Amniotic stem cell (primary cell): ENCODE data around the gene TMEM69.
"Not testable (repeated sequence)": the region's sequence is repeated elsewhere in the genome, so short reads cannot be mapped to it uniquely, and the experiment has no call there.

ENCODE experiments used
- DNase-seq: peaks from one replicate; lab custom pipeline; 2025; lab: John Stamatoyannopoulos, UW

Gene TMEM69

GRCh38 chr1:45678489-45678888, 9.5 kb upstream of the TMEM69 start:
- no peak for DNase-seq

DNA sequence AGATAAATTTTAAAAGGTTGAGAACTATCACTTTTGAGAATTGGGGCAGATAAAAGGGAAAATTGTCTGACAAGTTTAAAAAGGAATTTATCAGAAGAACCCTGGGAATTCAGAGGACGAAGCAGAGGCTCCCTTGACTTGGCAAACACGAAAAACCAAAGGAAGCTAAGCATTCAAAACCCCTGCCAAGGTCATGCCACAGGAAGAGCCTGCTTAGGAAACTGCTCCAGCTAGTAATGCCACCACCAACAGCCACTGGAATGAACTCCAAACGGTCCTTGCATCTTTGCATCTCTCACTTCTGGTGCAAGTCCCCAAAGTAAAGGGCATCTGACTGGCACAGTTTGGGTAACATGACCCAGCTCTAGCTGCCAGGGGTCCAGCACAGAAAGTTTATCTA, 8.9 kb upstream of the TMEM69 start:
- DNase-seq, result no peak

GRCh38 chr1:45682942-45683341, 5.0 kb upstream of the TMEM69 start:
- DNase-seq, result no peak

- DNase-seq, result no peak
Observed at GRCh38 chr1:45684402-45684801, 3.6 kb upstream of the TMEM69 start.

DNA sequence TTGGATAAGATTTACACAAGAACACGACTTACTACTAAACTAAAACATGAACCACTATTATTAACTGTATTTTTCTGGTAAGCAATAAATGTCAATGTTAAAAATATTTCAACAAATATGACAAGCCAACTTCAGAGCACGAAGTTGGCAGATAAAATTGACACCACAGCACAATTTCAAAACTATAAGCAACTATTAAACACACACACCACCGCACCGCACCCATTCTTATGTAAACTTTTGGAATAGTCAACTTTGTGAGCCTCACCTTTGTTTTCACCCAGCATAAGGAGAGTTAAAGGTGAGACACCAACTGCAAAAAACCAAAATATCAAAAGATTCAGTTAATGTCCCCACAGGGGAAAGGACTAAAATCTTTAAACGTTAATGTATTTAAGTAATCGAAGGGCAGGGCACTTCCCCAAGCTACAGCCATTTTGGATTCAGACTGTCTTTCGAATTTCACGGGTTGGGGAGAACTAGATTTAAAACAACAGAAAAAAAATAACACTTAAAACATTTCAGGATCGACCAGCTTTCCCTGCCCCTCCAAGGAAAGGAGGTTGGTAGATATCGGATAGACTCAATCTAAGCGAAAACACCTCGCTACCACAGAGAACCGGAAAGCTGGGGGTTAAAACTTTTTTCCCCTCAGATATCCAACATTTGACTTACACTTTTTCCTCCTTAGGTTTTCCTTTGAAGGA, 2.5 kb upstream of the TMEM69 start:
- DNase-seq, result no peak

DNA sequence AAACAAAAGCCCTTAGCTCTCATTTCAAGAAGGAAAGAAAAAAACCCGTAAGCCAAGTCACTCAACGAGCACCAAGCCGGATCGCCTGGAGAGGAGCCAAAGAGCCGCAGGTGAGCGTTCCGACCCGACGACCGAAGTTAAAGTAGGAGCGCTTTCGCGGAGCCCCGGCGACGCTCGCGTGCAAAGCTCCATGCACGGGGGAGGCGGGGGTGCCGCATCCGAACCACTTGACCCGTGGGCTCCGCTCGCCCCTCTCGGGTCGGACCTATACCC, 2.0 kb upstream of the TMEM69 start:
- no peak for DNase-seq

- DNase-seq, result peak; percentile 93
Observed at GRCh38 chr1:45686288-45687013, 1.5 kb upstream of the TMEM69 start, which contains the start of gene GPBP1L1. GPBP1L1 (minus strand) TSS chr1:45686533; CDS start chr1:45659087, 27,446 bp downstream.

- peak; percentile 95 for DNase-seq
Observed at GRCh38 chr1:45687014-45687753, 797 bp upstream of the TMEM69 start.

GRCh38 chr1:45693811-45694210, 5.8 kb downstream of the TMEM69 start:
- not testable (repeated sequence) for DNase-seq

- DNase-seq, result no peak
Observed at GRCh38 chr1:45694823-45695222, 6.8 kb downstream of the TMEM69 start.

DNA sequence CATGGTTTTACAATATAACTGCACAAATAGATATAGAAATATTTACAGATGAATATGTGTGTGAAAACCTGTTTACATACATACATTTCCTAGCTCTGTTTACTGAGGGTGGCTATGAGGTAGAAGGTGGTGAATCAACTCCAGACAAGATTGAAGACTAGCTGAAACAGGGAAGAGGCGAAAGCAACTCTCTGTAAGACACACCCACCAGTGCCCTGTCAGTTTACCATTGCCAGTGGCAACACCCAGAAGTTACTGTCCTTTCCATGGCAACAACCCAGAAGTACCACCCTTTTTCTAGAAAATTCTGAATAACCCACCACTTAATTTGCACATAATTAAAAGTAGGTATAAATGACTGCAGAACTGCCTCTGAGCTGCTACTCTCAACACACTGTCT, 16.7 kb downstream of the TMEM69 start:
- DNase-seq, result no peak

- no peak for DNase-seq
Observed at GRCh38 chr1:45713711-45714110, 25.7 kb downstream of the TMEM69 start.

- DNase-seq, result no peak
Observed at GRCh38 chr1:45716700-45717099, 28.7 kb downstream of the TMEM69 start.

DNA sequence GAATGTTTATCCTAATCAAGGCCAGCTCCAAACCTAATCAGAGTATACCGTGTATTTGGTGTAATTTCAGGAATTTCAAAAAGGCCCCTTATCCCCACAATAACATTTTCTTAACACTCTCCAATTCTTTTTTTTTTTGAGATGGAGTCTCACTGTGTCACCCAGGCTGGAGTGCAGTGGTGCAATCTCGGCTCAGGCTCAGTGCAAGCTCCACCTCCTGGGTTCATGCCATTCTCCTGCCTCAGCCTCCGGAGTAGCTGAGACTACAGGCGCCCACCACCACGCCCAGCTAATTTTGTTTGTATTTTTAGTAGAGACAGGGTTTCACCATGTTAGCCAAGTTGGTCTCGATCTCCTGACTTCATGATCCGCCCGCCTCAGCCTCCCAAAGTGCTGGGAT, 29.4 kb downstream of the TMEM69 start:
- not testable (repeated sequence) for DNase-seq

DNA sequence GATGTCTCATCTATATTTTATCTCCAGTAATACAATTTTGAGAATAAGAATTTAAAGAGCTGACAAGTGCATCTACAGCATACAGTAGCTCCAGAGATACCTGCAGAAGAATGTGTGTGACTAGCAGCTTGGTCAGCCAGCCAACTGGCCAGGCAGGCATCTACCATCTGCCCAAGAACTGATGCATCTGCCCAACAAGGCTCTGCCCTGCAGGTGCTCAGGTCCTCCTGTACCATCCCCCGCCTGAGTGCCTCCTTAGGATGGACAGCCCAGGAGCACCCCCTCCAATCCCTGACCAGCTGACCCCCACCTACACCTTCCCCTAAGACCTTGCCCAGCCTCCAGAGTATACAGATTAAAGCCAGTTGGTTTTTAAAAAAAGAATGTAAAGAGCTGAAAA, 30.3 kb downstream of the TMEM69 start:
- no peak for DNase-seq

GRCh38 chr1:45721207-45721606, 33.2 kb downstream of the TMEM69 start:
- no peak for DNase-seq

DNA sequence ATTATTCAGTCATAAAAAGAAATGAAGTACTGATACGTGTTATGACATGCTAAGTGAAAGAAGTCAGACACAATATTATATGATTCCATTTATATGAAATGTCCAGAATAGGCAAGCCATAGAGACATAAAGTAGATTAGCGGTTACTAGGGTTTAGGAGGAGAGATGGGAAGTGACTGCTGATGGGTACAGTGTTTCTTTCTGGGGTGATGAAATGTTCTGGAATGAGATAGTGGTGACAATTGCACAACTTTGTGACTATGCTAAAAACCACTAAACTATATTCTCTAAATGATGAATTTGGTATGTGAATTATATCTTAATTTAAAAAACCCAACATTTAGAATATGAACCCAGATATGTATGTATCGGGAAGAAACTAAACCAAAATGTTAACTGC, 34.8 kb downstream of the TMEM69 start:
- no peak for DNase-seq

DNA sequence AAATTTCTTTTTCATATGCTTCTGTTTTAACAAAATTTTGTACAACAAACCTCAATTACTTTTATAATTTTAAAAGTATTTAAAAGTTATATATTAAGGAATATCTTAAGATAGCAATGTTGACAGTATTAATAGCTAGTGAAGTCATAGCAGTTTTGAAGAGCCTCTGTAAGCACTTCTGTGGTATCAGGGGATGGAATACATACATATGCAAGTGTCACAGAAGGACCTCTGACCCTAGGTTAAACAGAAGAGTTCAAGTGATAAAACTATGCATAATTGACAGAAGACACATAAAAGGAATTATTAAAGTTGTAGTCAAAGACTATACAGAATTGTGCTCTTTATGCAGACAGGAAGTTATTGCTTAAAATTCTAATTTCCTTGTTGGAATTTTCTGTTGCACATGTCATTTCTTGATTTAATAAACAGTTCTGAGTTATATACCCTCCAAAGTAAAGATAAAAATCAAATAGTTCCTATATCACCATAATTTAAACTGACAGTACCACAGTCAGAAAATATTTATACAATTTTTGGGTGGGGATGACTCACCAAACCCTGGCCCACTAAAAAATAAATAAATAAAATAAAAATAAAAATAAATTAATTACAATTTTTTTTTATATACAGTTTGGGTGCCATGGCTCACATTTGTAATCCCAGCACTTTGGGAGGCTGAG, 35.4 kb downstream of the TMEM69 start:
- DNase-seq, result no peak

DNA sequence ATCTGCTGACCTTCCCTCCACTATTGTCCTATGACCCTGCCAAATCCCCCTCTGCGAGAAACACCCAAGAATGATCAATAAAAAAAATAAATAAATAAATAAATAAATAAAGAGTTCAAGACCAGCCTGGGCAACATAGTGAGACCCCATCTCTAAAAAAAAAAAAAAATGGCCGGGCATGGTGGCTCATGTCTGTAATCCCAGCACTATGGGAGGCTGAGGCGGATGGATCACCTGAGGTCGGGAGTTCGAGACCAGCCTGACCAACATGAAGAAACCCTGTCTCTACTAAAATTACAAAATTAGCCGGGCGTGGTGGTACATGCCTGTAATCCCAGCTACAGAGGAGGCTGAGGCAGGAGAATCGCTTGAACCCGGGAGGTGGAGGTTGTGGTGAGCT, 38.0 kb downstream of the TMEM69 start:
- not testable (repeated sequence) for DNase-seq

- no peak for DNase-seq
Observed at GRCh38 chr1:45730075-45730779, 42.2 kb downstream of the TMEM69 start.

- no peak for DNase-seq
Observed at GRCh38 chr1:45730780-45731319, 42.9 kb downstream of the TMEM69 start.

- no peak for DNase-seq
Observed at GRCh38 chr1:45739137-45739536, 51.2 kb downstream of the TMEM69 start.
